Stimulated activated naive CD4-positive, alpha-beta T cell treated with Interleukin-2 at 50 U/mL for 16 hours (primary cell): ENCODE data around the gene FLYWCH2.
"Not testable (repeated sequence)": the region's sequence is repeated elsewhere in the genome, so short reads cannot be mapped to it uniquely, and the experiment has no call there.

ENCODE experiments used
- DNase-seq: peaks from one replicate; lab custom pipeline; 2025; lab: John Stamatoyannopoulos, UW

FLYWCH2 gene

GRCh38 chr16:2938206-2938605, 55.2 kb downstream of the FLYWCH2 start:
- DNase-seq, result no peak

GRCh38 chr16:2939968-2940367, 57.0 kb downstream of the FLYWCH2 start:
- no peak for DNase-seq

- DNase-seq, result no peak
Observed at GRCh38 chr16:2942045-2942444, 59.0 kb downstream of the FLYWCH2 start.

- DNase-seq, result not testable (repeated sequence)
Observed at GRCh38 chr16:2943716-2944115, 60.7 kb downstream of the FLYWCH2 start.

- no peak for DNase-seq
Observed at GRCh38 chr16:2946649-2947048, 63.6 kb downstream of the FLYWCH2 start.
